Osteocyte (in vitro differentiated cells): ENCODE results near the gene RBBP6. TPM values are rescaled to one million over a fixed set of nuclear protein-coding genes. Genes with fewer than 3 reads are reported as not detected.

ENCODE experiments used
- DNase-seq: peaks from one replicate; pipeline ENCODE4 v3.0.0; 2021; ENCODE audit warnings: mixed read lengths; ENCODE audit not compliant: unreplicated experiment; ENCODE audit errors: extremely low spot score
- H3K27ac Mint-ChIP-seq: one replicate; pipeline ENCODE4 v1.8.0; 2021; ENCODE audit warnings: mild to moderate bottlenecking, mixed read lengths; ENCODE audit not compliant: unreplicated experiment
- H3K27me3 Mint-ChIP-seq: one replicate; pipeline ENCODE4 v1.8.0; 2021; ENCODE audit warnings: mixed read lengths; ENCODE audit not compliant: unreplicated experiment
- H3K36me3 Mint-ChIP-seq: one replicate; pipeline ENCODE4 v1.8.0; 2021; ENCODE audit warnings: mixed read lengths; ENCODE audit not compliant: unreplicated experiment
- H3K4me1 Mint-ChIP-seq: one replicate; pipeline ENCODE4 v1.8.0; 2021; ENCODE audit warnings: mixed read lengths; ENCODE audit not compliant: unreplicated experiment
- H3K4me3 Mint-ChIP-seq: one replicate; pipeline ENCODE4 v1.8.0; 2021; ENCODE audit warnings: mild to moderate bottlenecking, moderate library complexity, mixed read lengths; ENCODE audit not compliant: unreplicated experiment
- H3K9me3 Mint-ChIP-seq: one replicate; pipeline ENCODE4 v1.8.0; 2021; ENCODE audit warnings: mixed read lengths; ENCODE audit not compliant: unreplicated experiment
- total RNA-seq: library from RNA; stranded (reverse); gene quantifications from 2 replicates; pipeline ENCODE4 v1.2.1, GENCODE V29; 2021
- TF ChIP-seq, protein P1 (sequence below): fragments of 200-600 bp; sonication (generic); IDR thresholded peaks from 2 replicates; pipeline ENCODE4 v1.5.0; 2021; ENCODE audit warnings: antibody characterized with exemption, mild to moderate bottlenecking, moderate library complexity

RBBP6 gene
- total RNA-seq, 1 donor from 2014 or later = 54.6 TPM

DNA sequence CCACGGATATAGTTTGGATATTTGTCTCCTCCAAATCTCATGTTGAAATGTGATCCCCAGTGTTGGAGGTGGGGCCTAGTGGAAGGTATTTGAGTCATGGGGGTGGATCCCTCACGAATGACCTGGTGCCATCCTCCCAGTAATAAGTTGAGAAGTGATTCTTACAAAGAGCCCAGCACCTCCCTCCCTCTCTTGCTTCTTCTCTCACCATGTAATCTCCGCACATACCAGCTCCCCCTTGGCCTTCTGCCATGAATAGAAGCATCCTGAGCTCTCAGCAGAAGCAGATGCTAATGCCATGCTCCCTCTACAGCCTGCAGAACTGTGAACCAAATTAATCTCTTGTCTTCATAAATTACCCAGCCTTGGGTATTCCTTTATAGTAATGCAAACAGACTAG is 41.9 kb upstream of the RBBP6 start:
- Mint-ChIP-seq H3K4me3 (no peak overlapping the region), H3K9me3 (no peaks in the 10 kb centered on the region), H3K4me1 (no peaks in the 10 kb centered on the region), H3K27ac (no peak overlapping the region), H3K36me3 (no peaks in the 10 kb centered on the region), H3K27me3 (peaks cover 8% of the 10 kb centered on the region)
- DNase-seq = no peak
- TF ChIP-seq, protein P1, sequence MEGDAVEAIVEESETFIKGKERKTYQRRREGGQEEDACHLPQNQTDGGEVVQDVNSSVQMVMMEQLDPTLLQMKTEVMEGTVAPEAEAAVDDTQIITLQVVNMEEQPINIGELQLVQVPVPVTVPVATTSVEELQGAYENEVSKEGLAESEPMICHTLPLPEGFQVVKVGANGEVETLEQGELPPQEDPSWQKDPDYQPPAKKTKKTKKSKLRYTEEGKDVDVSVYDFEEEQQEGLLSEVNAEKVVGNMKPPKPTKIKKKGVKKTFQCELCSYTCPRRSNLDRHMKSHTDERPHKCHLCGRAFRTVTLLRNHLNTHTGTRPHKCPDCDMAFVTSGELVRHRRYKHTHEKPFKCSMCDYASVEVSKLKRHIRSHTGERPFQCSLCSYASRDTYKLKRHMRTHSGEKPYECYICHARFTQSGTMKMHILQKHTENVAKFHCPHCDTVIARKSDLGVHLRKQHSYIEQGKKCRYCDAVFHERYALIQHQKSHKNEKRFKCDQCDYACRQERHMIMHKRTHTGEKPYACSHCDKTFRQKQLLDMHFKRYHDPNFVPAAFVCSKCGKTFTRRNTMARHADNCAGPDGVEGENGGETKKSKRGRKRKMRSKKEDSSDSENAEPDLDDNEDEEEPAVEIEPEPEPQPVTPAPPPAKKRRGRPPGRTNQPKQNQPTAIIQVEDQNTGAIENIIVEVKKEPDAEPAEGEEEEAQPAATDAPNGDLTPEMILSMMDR = no peak

- no peaks in the 10 kb centered on the region for H3K36me3 Mint-ChIP-seq
- DNase-seq = no peak
- H3K27me3 Mint-ChIP-seq = peaks cover 18% of the 10 kb centered on the region
- no peaks in the 10 kb centered on the region for H3K4me1 Mint-ChIP-seq
- H3K4me3 Mint-ChIP-seq = no peak overlapping the region
- no peaks in the 10 kb centered on the region for H3K9me3 Mint-ChIP-seq
- TF ChIP-seq, protein P1 = peak; percentile 30
- H3K27ac Mint-ChIP-seq = no peak overlapping the region
Observed at GRCh38 chr16:24499193-24499814, 40.1 kb upstream of the RBBP6 start.

- H3K27me3 Mint-ChIP-seq = peaks cover 29% of the 10 kb centered on the region
- TF ChIP-seq, protein P1 = peak; percentile 83
- H3K9me3 Mint-ChIP-seq = no peaks in the 10 kb centered on the region
- H3K4me3 Mint-ChIP-seq = no peak overlapping the region
- no peak overlapping the region for H3K27ac Mint-ChIP-seq
- DNase-seq = peak; percentile 85
- H3K4me1 Mint-ChIP-seq = no peaks in the 10 kb centered on the region
- no peaks in the 10 kb centered on the region for H3K36me3 Mint-ChIP-seq
Observed at GRCh38 chr16:24504472-24505345, 34.7 kb upstream of the RBBP6 start.

DNA sequence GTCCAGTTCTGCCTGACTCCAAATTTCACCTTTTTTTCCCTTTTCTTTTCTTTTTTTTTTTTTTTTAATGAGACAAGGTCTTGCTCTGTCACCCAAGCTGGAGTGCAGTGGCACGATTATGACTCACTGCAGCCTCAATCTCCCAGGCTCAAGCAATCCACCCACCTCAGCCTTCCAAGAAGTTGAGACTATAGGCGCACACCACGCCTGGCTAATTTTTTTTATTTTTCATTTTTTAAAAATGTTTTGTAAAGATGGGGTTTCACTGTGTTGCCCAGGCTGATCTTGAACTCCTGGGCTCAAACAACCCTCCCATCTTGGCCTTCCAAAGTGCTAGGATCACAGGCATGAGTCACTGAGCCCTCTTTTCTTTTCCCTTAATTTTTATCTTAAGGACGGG is 33.4 kb upstream of the RBBP6 start:
- Mint-ChIP-seq H3K27ac (no peak overlapping the region), H3K36me3 (no peaks in the 10 kb centered on the region), H3K9me3 (no peaks in the 10 kb centered on the region), H3K27me3 (peaks cover 33% of the 10 kb centered on the region), H3K4me1 (no peaks in the 10 kb centered on the region), H3K4me3 (no peak overlapping the region)
- TF ChIP-seq, protein P1 = no peak
- DNase-seq = no peak

GRCh38 chr16:24507959-24508480 is 31.3 kb upstream of the RBBP6 start:
- TF ChIP-seq, protein P1 = no peak
- no peak for DNase-seq
- Mint-ChIP-seq H3K27ac (no peak overlapping the region), H3K4me3 (no peak overlapping the region), H3K4me1 (no peaks in the 10 kb centered on the region), H3K9me3 (no peaks in the 10 kb centered on the region), H3K27me3 (peaks cover 36% of the 10 kb centered on the region), H3K36me3 (no peaks in the 10 kb centered on the region)
